Measurements from ENCODE around the gene WSB1. TPM values are rescaled to one million over a fixed set of nuclear protein-coding genes. Genes with fewer than 3 reads are reported as not detected.
"Not testable (repeated sequence)": the region's sequence is repeated elsewhere in the genome, so short reads cannot be mapped to it uniquely, and the experiment has no call there.

WSB1 gene
- total RNA-seq, 2 experiments from 2014 or later, result 113 to 126 TPM

DNA sequence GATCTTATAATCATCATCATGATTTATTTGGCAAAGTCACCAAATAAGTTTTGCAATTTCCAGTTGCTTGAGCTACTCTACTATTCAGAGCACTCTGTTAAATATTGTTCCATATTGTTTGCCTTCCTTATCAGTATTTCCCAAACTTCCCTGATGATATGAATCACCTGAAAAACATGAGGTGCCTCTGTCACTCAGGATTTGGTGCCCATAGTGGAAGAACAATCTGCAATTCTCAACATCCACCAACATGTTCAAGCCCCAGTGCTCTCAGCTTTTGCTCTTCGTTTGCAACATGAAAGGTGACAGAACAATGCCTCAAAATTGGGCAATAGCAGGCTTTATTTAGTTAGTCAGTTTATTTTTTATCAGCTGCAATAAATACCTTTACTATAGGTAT, 28.6 kb upstream of the WSB1 start:
- Mint-ChIP-seq H3K4me3 (no peak overlapping the region), H3K36me3 (no peaks in the 10 kb centered on the region), H3K9me3 (no peaks in the 10 kb centered on the region), H3K27me3 (peaks cover 9% of the 10 kb centered on the region), H3K4me1 (no peaks in the 10 kb centered on the region), H3K27ac (no peak overlapping the region)
- no peak for DNase-seq

DNA sequence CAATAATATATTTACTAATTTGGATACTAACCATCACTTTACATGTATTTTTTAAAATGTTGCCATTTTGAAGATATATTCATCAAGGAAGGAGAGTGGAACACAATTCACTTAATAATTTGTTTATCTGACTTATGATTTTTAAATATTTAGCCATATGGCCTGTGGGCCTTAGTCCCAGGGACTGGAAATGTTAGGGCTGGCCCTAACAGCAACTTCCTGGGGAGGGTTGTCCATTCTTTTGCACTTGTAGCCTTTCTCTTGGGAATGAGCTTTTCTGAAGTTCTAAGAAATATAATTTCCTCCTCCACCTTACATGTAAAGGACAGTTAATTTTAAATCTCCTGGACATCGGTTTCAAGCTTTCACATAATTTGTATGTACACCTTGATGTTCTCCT, 27.7 kb upstream of the WSB1 start:
- H3K9me3 Mint-ChIP-seq, result no peaks in the 10 kb centered on the region
- no peak for DNase-seq
- peaks cover 9% of the 10 kb centered on the region for H3K27me3 Mint-ChIP-seq
- H3K4me3 Mint-ChIP-seq, result no peak overlapping the region
- H3K4me1 Mint-ChIP-seq, result no peaks in the 10 kb centered on the region
- no peak overlapping the region for H3K27ac Mint-ChIP-seq
- no peaks in the 10 kb centered on the region for H3K36me3 Mint-ChIP-seq

DNA sequence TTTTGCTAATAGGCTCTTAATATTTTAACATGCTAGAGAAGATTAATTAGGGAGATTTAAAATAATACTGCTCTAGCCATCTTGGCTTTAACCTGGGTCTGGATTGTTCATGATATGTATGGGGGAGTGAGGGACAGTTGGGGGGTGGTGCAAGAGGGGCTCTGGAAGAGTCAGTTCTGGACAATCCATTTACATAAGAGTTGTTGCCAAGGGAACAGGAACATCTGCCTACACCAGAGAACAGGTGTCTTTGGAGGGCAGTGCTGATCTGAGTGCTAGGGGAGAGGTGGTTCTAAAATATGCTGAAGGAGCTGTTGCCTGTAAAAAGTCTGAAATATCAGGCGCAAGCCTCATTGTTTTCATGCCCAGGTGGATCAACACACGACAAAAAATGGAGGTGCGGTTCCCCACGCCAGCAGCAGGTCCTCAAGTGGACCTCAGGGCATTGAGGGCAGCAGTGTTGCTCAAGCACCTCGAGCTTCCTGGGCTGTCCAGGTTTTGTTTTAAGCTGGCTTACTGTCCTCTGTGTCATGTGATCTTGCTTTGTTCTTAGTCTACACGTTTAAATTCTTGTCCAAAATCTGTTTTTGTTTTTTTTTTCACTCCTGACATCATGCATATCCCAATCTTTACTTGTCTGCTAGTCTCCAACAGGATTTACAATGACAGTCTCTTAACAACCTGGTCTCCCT, 25.4 kb upstream of the WSB1 start:
- Mint-ChIP-seq H3K27ac (no peak overlapping the region), H3K4me3 (no peak overlapping the region), H3K4me1 (no peaks in the 10 kb centered on the region), H3K9me3 (no peaks in the 10 kb centered on the region), H3K36me3 (no peaks in the 10 kb centered on the region), H3K27me3 (peaks cover 9% of the 10 kb centered on the region)
- no peak for DNase-seq

DNA sequence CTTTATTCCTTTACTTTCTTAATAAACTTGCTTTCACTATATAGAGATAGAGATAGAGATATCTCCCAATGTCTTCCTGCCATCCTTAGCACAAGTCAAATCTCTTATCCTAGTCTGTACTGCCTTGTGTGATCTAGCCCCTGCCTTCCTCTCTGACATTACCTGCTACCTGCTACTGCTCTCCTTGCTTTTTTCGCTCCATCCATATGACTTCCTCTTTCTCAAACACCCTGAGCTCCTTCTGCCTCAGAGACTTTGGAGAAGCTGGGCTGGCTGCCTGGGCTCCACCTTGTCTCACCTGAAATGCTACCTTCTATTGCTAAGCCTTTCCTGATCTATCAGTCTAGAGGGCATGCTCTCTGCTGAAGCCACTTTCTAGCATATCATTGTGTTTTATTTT, 24.7 kb upstream of the WSB1 start:
- Mint-ChIP-seq H3K9me3 (no peaks in the 10 kb centered on the region), H3K27me3 (peaks cover 9% of the 10 kb centered on the region), H3K4me3 (no peak overlapping the region), H3K27ac (no peak overlapping the region), H3K4me1 (no peaks in the 10 kb centered on the region), H3K36me3 (no peaks in the 10 kb centered on the region)
- DNase-seq, result no peak

DNA sequence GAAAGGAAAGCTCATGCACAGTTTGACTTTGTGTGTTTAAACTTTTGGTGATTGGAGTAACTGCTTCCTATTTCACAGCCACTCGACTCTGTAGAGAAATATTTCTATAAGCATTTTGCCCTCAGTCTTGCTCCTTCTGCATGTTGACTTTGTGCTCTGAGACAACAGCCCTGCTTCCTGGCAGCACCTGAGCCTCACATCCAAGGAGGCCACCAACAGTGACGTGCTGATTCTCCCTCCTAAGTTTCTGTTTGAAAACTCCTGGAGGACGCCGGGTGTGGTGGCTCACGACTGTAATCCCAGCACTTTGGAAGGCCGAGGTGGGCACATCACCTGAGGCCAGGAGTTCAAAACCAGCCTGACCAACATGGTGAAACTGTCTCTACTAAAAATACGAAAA, 23.9 kb upstream of the WSB1 start:
- H3K27me3 Mint-ChIP-seq, result peaks cover 13% of the 10 kb centered on the region
- no peak for DNase-seq
- H3K27ac Mint-ChIP-seq, result no peak overlapping the region
- H3K4me3 Mint-ChIP-seq, result no peak overlapping the region
- H3K9me3 Mint-ChIP-seq, result no peaks in the 10 kb centered on the region
- no peaks in the 10 kb centered on the region for H3K36me3 Mint-ChIP-seq
- H3K4me1 Mint-ChIP-seq, result no peaks in the 10 kb centered on the region

DNA sequence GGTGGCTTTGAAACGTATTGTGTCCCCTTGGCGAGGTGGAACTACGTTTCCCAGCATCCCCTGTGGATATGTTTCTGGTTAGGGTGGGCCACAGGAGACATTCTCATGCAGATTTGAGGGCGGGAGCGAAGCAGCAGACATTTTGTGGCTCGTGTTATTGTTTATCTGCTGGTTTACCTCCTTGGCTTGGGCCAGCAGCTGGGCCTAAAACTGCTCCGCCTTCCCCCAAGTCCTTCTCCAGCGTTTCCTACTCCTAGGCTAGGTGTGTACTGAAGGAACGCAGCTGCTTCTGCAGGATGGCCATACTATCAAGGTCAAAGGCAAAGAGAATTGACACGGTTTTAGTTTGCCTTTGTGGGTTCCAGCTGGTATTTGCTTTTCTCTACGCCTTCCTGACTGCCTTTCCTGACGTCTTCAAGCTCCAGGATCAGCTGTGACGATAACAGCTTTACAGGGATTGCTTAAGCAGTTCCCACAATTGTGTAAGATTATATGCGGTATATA, 17.2 kb upstream of the WSB1 start:
- no peak overlapping the region for H3K4me3 Mint-ChIP-seq

DNA sequence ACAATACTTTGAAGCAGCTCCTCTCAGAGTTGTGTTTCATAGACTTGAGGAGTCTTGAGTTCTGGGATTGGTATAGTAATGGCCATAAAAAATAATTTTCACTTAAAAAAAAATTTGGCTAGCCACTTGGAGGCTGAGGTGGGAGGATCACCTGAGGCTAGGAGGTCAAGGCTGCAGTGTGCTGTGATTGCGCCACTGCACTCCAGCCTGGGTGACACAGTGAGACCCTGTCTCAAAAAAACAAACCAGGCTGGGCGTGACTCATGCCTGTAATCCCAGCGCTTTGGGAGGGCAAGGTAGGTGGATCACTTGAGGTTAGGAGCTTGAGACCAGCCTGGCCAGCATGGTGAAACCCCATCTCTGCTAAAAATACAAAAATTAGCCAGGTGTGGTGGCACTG, 14.8 kb upstream of the WSB1 start:
- not testable (repeated sequence) for H3K36me3 Mint-ChIP-seq, DNase-seq, H3K27me3 Mint-ChIP-seq, H3K4me1 Mint-ChIP-seq, H3K9me3 Mint-ChIP-seq, H3K4me3 Mint-ChIP-seq, H3K27ac Mint-ChIP-seq

More for the DNA sequence above, 17.2 kb upstream of the WSB1 start:
- no peaks in the 10 kb centered on the region for H3K36me3 Mint-ChIP-seq
- H3K27ac Mint-ChIP-seq, result no peak overlapping the region
- H3K27me3 Mint-ChIP-seq, result peaks cover 4% of the 10 kb centered on the region
- no peaks in the 10 kb centered on the region for H3K9me3 Mint-ChIP-seq
- H3K4me1 Mint-ChIP-seq, result no peaks in the 10 kb centered on the region
- no peak for DNase-seq

DNA sequence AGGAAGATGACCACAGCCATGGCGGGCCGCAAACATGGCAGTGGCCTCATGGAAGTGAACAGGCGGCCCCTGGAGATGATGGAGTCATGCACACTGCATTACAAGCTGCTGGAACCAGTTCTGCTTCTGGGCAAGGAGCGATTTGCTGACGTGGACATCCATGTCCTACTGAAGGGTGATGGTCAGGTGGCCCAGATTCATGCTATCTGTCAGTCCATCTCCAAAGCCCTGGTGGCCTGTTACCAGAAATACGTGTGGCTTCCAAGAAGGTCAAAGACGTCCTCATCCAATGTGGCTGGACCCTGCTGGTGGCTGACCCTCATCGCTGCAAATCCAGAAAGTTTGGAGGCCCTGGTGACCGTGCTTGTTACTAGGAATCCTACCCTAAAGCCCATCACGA, 13.4 kb upstream of the WSB1 start:
- Mint-ChIP-seq H3K27me3 (no peaks in the 10 kb centered on the region), H3K9me3 (no peaks in the 10 kb centered on the region), H3K4me1 (peaks cover 2% of the 10 kb centered on the region), H3K4me3 (no peak overlapping the region), H3K36me3 (no peaks in the 10 kb centered on the region), H3K27ac (no peak overlapping the region)
- no peak for DNase-seq

DNA sequence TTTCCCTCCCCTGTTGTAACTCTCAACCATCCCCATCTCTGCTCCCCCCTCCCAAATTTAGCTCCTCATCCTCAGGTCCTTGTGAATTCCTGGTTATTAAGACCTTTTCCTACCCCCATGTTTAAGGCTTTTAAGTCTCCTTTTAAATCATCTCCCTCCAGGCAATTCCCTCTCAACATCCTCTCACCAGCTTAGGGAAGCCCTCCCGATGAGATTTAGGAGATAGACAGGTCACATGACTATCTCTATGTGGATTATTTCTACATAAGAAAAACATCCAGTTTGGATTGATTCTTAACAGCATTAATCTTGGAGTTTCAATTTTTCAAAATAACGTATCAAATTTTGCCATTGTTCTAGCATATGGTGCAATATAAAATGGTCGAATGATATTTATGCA, 12.5 kb upstream of the WSB1 start:
- H3K27me3 Mint-ChIP-seq, result no peaks in the 10 kb centered on the region
- no peaks in the 10 kb centered on the region for H3K9me3 Mint-ChIP-seq
- no peak for DNase-seq
- H3K27ac Mint-ChIP-seq, result no peak overlapping the region
- H3K36me3 Mint-ChIP-seq, result no peaks in the 10 kb centered on the region
- peaks cover 2% of the 10 kb centered on the region for H3K4me1 Mint-ChIP-seq
- H3K4me3 Mint-ChIP-seq, result no peak overlapping the region

DNA sequence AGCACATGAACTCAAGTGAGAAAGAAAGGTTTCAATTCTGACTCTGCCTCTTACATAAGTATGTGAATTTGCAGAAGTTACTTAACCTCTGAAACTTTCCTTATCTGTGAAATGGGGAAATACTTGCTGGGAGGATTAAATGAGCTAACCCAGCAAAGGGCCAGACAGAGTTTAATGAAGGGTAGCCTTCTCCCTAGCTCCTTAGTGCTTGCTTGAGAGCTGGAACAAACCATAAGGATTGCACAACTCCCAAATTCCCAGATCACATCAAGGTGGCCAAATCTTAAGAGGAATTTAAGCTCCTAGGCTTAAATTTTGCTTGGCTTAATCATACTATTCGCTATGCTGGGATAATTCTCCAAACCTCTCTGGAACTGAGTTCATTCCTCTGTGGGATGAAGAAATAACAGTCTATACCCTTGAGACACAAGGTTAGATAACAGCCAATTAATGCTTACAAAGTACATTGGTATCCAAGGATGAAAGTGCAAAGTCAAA, 11.8 kb upstream of the WSB1 start:
- H3K9me3 Mint-ChIP-seq, result no peaks in the 10 kb centered on the region

DNA sequence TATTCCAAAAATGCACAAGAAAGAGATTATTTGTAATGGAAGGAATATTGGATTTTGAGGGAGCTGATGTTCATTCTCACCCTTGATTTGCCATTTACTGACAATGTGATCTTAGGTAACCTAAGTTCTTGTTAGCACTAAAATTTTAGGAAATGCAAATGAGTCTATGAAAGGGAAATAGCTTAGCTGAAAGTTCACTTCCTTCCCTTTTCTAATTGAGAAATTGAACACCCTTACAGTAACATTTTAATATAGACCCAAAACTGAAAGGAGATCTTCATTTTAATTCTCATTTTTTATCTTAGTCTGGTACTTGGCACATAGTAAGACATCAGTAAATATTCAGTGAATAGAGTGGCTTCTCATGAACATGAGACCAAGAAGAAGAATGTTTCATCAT, 10.9 kb upstream of the WSB1 start:
- no peak overlapping the region for H3K27ac Mint-ChIP-seq
- no peak overlapping the region for H3K4me3 Mint-ChIP-seq
- no peak for DNase-seq
- no peaks in the 10 kb centered on the region for H3K36me3 Mint-ChIP-seq
- H3K9me3 Mint-ChIP-seq, result no peaks in the 10 kb centered on the region
- no peaks in the 10 kb centered on the region for H3K27me3 Mint-ChIP-seq
- H3K4me1 Mint-ChIP-seq, result peaks cover 2% of the 10 kb centered on the region

More for the DNA sequence above, 11.8 kb upstream of the WSB1 start:
- Mint-ChIP-seq H3K27ac (no peak overlapping the region), H3K36me3 (no peaks in the 10 kb centered on the region), H3K4me1 (peaks cover 2% of the 10 kb centered on the region), H3K4me3 (no peak overlapping the region), H3K27me3 (no peaks in the 10 kb centered on the region)
- DNase-seq, result no peak

DNA sequence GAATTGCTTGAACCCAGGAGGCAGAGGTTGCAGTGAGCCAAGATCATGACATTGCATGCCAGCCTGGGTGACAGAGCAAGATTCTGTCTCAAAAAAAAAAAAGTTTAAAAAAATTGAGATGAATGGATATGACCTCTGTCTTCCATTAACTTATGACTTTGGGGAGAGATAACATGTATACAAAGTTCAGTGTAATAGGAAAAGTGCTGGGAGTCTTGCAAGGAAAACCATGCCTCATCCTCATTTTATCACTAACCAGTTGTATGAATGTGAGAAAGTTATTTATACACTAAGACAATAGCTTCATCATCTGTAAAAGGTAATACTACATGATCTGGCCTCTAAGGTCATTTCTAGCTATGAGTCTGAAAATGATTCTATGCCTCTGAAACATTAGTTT, 10.2 kb upstream of the WSB1 start:
- Mint-ChIP-seq H3K4me1 (peaks cover 2% of the 10 kb centered on the region), H3K4me3 (no peak overlapping the region), H3K27me3 (no peaks in the 10 kb centered on the region), H3K9me3 (no peaks in the 10 kb centered on the region), H3K27ac (no peak overlapping the region), H3K36me3 (no peaks in the 10 kb centered on the region)
- no peak for DNase-seq

DNA sequence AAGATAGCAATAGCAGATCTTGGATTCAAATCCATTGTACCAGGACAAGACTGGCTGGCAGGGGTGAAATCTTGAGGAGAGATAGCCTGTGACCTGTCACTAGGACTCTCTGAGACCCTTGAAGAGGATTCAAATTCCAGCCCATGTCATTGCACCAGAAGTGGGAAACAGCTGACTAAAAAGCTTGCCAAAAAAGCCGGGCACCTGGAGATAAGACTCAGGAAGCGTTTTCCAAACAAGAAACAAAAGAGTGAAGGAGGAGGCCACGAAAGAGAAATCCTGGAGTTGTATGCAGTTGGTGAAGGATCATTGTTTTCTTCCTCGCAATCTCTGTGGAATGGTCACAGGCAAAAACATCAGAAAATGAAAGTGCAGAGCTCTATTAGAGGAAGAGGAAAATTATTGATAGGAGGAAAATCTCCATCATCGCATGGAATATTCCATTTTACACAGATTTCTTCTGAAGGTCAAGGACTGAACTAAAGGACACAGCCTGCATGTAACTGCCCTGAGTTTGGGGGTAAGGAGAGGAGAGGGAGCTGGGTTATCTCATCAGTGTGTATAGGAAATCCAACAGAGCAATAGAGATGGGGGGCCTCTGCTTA, 9.0 kb upstream of the WSB1 start:
- Mint-ChIP-seq H3K36me3 (no peaks in the 10 kb centered on the region), H3K27me3 (no peaks in the 10 kb centered on the region), H3K27ac (no peak overlapping the region), H3K9me3 (no peaks in the 10 kb centered on the region), H3K4me1 (peaks cover 2% of the 10 kb centered on the region), H3K4me3 (no peak overlapping the region)
- DNase-seq, result no peak

DNA sequence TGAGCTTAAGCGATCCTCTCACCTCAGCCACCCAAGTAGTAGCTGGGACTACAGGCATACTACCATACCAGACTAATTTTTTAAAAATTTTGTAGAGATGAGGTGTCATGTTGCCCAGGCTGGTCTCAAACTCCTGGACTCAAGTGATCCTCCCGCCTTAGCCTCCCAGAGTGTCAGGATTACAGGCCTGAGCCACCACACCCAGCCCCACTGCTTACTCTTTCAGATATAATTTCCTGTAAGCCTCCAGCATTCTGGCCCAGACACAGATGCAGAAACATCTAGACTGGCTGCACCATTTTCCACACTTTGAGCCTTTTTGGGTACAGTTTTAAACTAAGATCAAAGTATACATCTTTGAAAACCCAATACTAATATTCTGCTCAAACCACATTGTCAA, 8.4 kb upstream of the WSB1 start:
- no peak for DNase-seq
- H3K4me1 Mint-ChIP-seq, result peaks cover 2% of the 10 kb centered on the region
- no peak overlapping the region for H3K4me3 Mint-ChIP-seq
- no peaks in the 10 kb centered on the region for H3K36me3 Mint-ChIP-seq
- no peaks in the 10 kb centered on the region for H3K27me3 Mint-ChIP-seq
- H3K27ac Mint-ChIP-seq, result no peak overlapping the region
- no peaks in the 10 kb centered on the region for H3K9me3 Mint-ChIP-seq

DNA sequence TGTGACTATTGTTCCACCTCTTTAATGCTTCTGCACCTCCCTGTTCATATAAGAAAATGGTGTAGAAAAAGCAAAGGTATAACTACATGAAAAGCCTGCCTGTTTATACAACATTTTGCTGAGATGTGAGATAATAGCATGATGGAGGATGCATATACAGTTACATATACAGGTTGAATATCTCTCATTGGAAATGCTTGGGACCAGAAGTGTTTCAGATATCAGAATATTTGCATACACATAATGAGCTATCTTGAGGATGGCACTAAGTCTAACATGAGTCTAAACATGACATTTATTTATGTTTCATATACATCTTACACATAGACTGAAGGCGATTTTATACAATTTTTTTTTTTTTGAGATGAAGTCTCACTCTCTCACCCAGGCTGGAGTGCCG, 5.7 kb upstream of the WSB1 start:
- H3K4me3 Mint-ChIP-seq, result no peak overlapping the region
- no peak for DNase-seq
- no peaks in the 10 kb centered on the region for H3K36me3 Mint-ChIP-seq
- no peak overlapping the region for H3K27ac Mint-ChIP-seq
- H3K4me1 Mint-ChIP-seq, result peaks cover 3% of the 10 kb centered on the region
- H3K9me3 Mint-ChIP-seq, result no peaks in the 10 kb centered on the region
- H3K27me3 Mint-ChIP-seq, result no peaks in the 10 kb centered on the region

DNA sequence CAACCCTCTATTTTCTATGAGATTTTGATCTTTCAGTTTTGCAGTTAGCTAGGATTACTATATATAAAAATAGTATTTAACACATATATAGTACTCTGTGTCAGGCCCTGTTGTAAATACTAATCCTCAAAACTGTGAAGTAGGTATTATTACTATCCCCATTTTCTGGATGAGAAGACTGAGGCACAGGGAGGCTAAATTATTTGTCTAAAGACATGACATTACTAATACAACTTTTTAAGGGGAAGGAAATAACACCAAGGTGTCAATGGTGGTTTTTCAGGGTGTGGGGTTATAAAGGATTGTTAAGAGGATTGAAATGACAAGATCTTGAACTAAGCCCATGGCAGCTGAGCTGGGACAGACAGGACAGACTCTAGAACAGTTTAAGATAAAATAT, 4.1 kb upstream of the WSB1 start:
- H3K36me3 Mint-ChIP-seq, result no peaks in the 10 kb centered on the region
- H3K27me3 Mint-ChIP-seq, result no peaks in the 10 kb centered on the region
- DNase-seq, result no peak
- H3K9me3 Mint-ChIP-seq, result no peaks in the 10 kb centered on the region
- no peak overlapping the region for H3K27ac Mint-ChIP-seq
- no peak overlapping the region for H3K4me3 Mint-ChIP-seq
- H3K4me1 Mint-ChIP-seq, result peaks cover 9% of the 10 kb centered on the region

Data from activated naive CD8-positive, alpha-beta T cell treated with anti-CD3 and anti-CD28 coated beads for 36 hours (primary cell).